Measurements from ENCODE around the gene PEAK1. TPM values are rescaled to one million over a fixed set of nuclear protein-coding genes. Genes with fewer than 3 reads are reported as not detected.

The PEAK1 gene
- total RNA-seq, 2 experiments from 2014 or later = 6.0 to 10.8 TPM

- CTCF ChIA-PET (ENCODE audit: unreplicated experiment) = no interaction called here
Measured at GRCh38 chr15:77087213-77087612, 332.7 kb downstream of the PEAK1 start.

GRCh38 chr15:77085297-77085696, 334.6 kb downstream of the PEAK1 start:
- TF ChIP-seq CTCF (conservative IDR thresholded peaks at IDR 0.05; ENCODE audit: low read length) (no peak), EZH2phosphoT487 (IDR thresholded peaks at IDR 0.05; ENCODE audit: borderline replicate concordance, low read depth, low read length) (no peak)
- no peaks in the 10 kb centered on the region for H4K20me1 ChIP-seq (ENCODE audit: insufficient read depth, low read length)
- no peak overlapping the region for H3K27ac ChIP-seq (ENCODE audit: low read depth, low read length, poor library complexity, severe bottlenecking)
- intact Hi-C loops (cut with micrococcal nuclease; ENCODE audit: unreplicated experiment) = no loop called here
- POLR2A ChIA-PET = no interaction called here
- no peaks in the 10 kb centered on the region for H3K9me3 ChIP-seq (ENCODE audit: low read length)
- no peak for DNase-seq (ENCODE audit: low spot score)
- no peaks in the 10 kb centered on the region for H3K79me2 ChIP-seq (ENCODE audit: insufficient read depth, low read depth, low read length)
- no TSS peak for BruUV-seq (replicated peaks)
- no peak overlapping the region for H3K4me3 ChIP-seq (ENCODE audit: low read depth, low read length, poor library complexity, severe bottlenecking)
- no peak overlapping the region for H3K4me2 ChIP-seq (ENCODE audit: low read length)
- no peak overlapping the region; the same call in 1 of the 2 replicates for H2AFZ ChIP-seq (ENCODE audit: low read length)
- peaks cover 17% of the 10 kb centered on the region for H3K4me1 ChIP-seq (ENCODE audit: insufficient read depth, low read length, poor library complexity, severe bottlenecking)
- no peaks in the 10 kb centered on the region for H3K9me2 ChIP-seq (ENCODE audit: insufficient read depth, low read length)
- CTCF ChIA-PET (ENCODE audit: unreplicated experiment) = no interaction called here
- H3K36me3 ChIP-seq (ENCODE audit: insufficient read depth, low read length) = no peaks in the 10 kb centered on the region

More at GRCh38 chr15:77087213-77087612, 332.7 kb downstream of the PEAK1 start:
- Histone ChIP-seq H3K9me2 (ENCODE audit: insufficient read depth, low read length) (no peaks in the 10 kb centered on the region), H3K4me1 (ENCODE audit: insufficient read depth, low read length, poor library complexity, severe bottlenecking) (peaks cover 17% of the 10 kb centered on the region), H4K20me1 (ENCODE audit: insufficient read depth, low read length) (no peaks in the 10 kb centered on the region), H3K36me3 (ENCODE audit: insufficient read depth, low read length) (no peaks in the 10 kb centered on the region), H3K4me3 (ENCODE audit: low read depth, low read length, poor library complexity, severe bottlenecking) (no peak overlapping the region), H3K27ac (ENCODE audit: low read depth, low read length, poor library complexity, severe bottlenecking) (no peak overlapping the region), H3K79me2 (ENCODE audit: insufficient read depth, low read depth, low read length) (no peaks in the 10 kb centered on the region), H2AFZ (ENCODE audit: low read length) (no peak overlapping the region), H3K9me3 (ENCODE audit: low read length) (no peaks in the 10 kb centered on the region), H3K4me2 (ENCODE audit: low read length) (no peak overlapping the region)
- no peak for TF ChIP-seq EZH2phosphoT487 (IDR thresholded peaks at IDR 0.05; ENCODE audit: borderline replicate concordance, low read depth, low read length)
- TF ChIP-seq CTCF (conservative IDR thresholded peaks at IDR 0.05; ENCODE audit: low read length) = no peak
- POLR2A ChIA-PET = interaction anchor here (0.6 kb wide), 1 partner anchor 108 kb away, joined by 4 read pairs; no protein-coding TSS in a partner anchor
- intact Hi-C loops (cut with micrococcal nuclease; ENCODE audit: unreplicated experiment) = no loop called here
- no peak for DNase-seq (ENCODE audit: low spot score)
- no TSS peak for BruUV-seq (replicated peaks)

GRCh38 chr15:77084436-77084835, 335.5 kb downstream of the PEAK1 start:
- Histone ChIP-seq H3K79me2 (ENCODE audit: insufficient read depth, low read depth, low read length) (no peaks in the 10 kb centered on the region), H3K9me3 (ENCODE audit: low read length) (no peaks in the 10 kb centered on the region), H3K9me2 (ENCODE audit: insufficient read depth, low read length) (no peaks in the 10 kb centered on the region), H2AFZ (ENCODE audit: low read length) (peak overlapping the region; percentile 90; the same call in 1 of the 2 replicates), H3K4me3 (ENCODE audit: low read depth, low read length, poor library complexity, severe bottlenecking) (no peak overlapping the region), H3K4me2 (ENCODE audit: low read length) (peak overlapping the region; percentile 67; the same call in 1 of the 2 replicates), H4K20me1 (ENCODE audit: insufficient read depth, low read length) (no peaks in the 10 kb centered on the region), H3K4me1 (ENCODE audit: insufficient read depth, low read length, poor library complexity, severe bottlenecking) (peaks cover 17% of the 10 kb centered on the region), H3K36me3 (ENCODE audit: insufficient read depth, low read length) (no peaks in the 10 kb centered on the region), H3K27ac (ENCODE audit: low read depth, low read length, poor library complexity, severe bottlenecking) (no peak overlapping the region)
- no TSS peak for BruUV-seq (replicated peaks)
- DNase-seq (ENCODE audit: low spot score) = no peak
- no peak for TF ChIP-seq EZH2phosphoT487 (IDR thresholded peaks at IDR 0.05; ENCODE audit: borderline replicate concordance, low read depth, low read length)
- TF ChIP-seq CTCF (conservative IDR thresholded peaks at IDR 0.05; ENCODE audit: low read length) = no peak
- ChIA-PET POLR2A (no interaction called here), CTCF (ENCODE audit: unreplicated experiment) (no interaction called here)
- intact Hi-C loops (cut with micrococcal nuclease; ENCODE audit: unreplicated experiment) = no loop called here

All from OCI-LY7 (cell line).